H1 (cell line): ENCODE results near the gene DNAJC22.
"Not testable (repeated sequence)": the region's sequence is repeated elsewhere in the genome, so short reads cannot be mapped to it uniquely, and the experiment has no call there.

ENCODE experiments used
- CBX5 ChIP-seq: fragments of 300-800, 300-1000 bp; sonication (generic); IDR thresholded peaks from 2 replicates; pipeline ENCODE4 v1.7.1; 2016; ENCODE audit warnings: antibody characterized with exemption, low read length, low read depth
- POLR2A ChIP-seq, 2 experiments: IDR thresholded peaks; 1 replicate in 1 of 2; 2 replicates in 1 of 2; pipeline ENCODE4 v1.6.1; 2011; ENCODE audit warnings: low read depth in 2 of 2, low read length in 2 of 2, mild to moderate bottlenecking in 2 of 2; ENCODE audit errors: control extremely low read depth in 1 of 2
- TF ChIP-seq, protein P1 (sequence below): IDR thresholded peaks from 2 replicates; pipeline ENCODE4 v1.6.1; 2012; ENCODE audit warnings: inconsistent platforms

DNA sequence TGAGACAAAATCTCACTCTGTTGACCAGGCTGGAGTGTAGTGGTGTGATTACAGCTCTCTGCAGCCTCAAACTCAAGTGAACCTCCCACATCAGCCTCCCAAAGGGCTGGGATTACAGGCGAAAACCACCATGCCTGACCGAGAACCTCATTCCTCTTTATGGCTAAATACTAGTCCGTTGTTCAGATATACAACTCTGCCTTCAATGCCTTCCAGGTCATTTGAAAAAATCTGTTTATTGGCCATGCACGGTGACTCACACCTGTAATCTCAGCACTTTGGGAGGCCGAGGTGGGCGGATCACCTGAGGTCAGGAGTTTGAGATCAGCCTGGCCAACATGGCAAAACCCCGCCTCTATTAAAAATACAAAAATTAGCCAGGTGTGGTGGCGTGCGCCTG lies 33.5 kb downstream of the DNAJC22 start:
- TF ChIP-seq CBX5; POLR2A (IDR thresholded peaks at IDR 0.05; ENCODE audit: control extremely low read depth in 1 of 2, low read depth in 2 of 2, low read length in 2 of 2): not testable (repeated sequence)
- TF ChIP-seq, protein P1, sequence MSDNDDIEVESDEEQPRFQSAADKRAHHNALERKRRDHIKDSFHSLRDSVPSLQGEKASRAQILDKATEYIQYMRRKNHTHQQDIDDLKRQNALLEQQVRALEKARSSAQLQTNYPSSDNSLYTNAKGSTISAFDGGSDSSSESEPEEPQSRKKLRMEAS = not testable (repeated sequence)
